ENCODE results near the gene OSGIN1. TPM values are rescaled to one million over a fixed set of nuclear protein-coding genes. Genes with fewer than 3 reads are reported as not detected.

Gene OSGIN1
- total RNA-seq, 1 donor from 2014 or later = 4.0 TPM

- no peak overlapping the region for H3K27ac Mint-ChIP-seq
- TF ChIP-seq CTCF (conservative IDR thresholded peaks at IDR 0.05) = no peak
Measured at GRCh38 chr16:83973581-83974385, 20.7 kb downstream of the OSGIN1 start.

GRCh38 chr16:83974475-83974874 is 21.4 kb downstream of the OSGIN1 start:
- Mint-ChIP-seq H3K36me3 (peaks cover 5% of the 10 kb centered on the region), H3K4me3 (no peak overlapping the region), H3K9me3 (peaks cover 10% of the 10 kb centered on the region), H3K27ac (no peak overlapping the region), H3K27me3 (peaks cover 8% of the 10 kb centered on the region), H3K4me1 (ENCODE audit: unreplicated experiment) (no peaks in the 10 kb centered on the region)
- no peak for TF ChIP-seq CTCF (conservative IDR thresholded peaks at IDR 0.05)
- no peak for DNase-seq (ENCODE audit: extremely low spot score, unreplicated experiment)

More at GRCh38 chr16:83973581-83974385, 20.7 kb downstream of the OSGIN1 start:
- Mint-ChIP-seq H3K4me3 (no peak overlapping the region), H3K36me3 (peaks cover 1% of the 10 kb centered on the region), H3K4me1 (ENCODE audit: unreplicated experiment) (no peaks in the 10 kb centered on the region), H3K9me3 (peaks cover 6% of the 10 kb centered on the region), H3K27me3 (peaks cover 8% of the 10 kb centered on the region)
- DNase-seq (ENCODE audit: extremely low spot score, unreplicated experiment) = no peak

- H3K4me1 Mint-ChIP-seq (ENCODE audit: unreplicated experiment) = no peaks in the 10 kb centered on the region
- no peak for TF ChIP-seq CTCF (conservative IDR thresholded peaks at IDR 0.05)
- H3K27me3 Mint-ChIP-seq = peaks cover 3% of the 10 kb centered on the region
- peaks cover 10% of the 10 kb centered on the region for H3K9me3 Mint-ChIP-seq
- H3K27ac Mint-ChIP-seq = no peak overlapping the region
- no peak for DNase-seq (ENCODE audit: extremely low spot score, unreplicated experiment)
- peaks cover 5% of the 10 kb centered on the region for H3K36me3 Mint-ChIP-seq
- H3K4me3 Mint-ChIP-seq = no peak overlapping the region
Measured at GRCh38 chr16:83975590-83976260, 22.7 kb downstream of the OSGIN1 start.

- no peak for TF ChIP-seq CTCF (conservative IDR thresholded peaks at IDR 0.05)
- Mint-ChIP-seq H3K27ac (no peak overlapping the region), H3K4me1 (ENCODE audit: unreplicated experiment) (no peaks in the 10 kb centered on the region), H3K4me3 (no peak overlapping the region), H3K36me3 (peaks cover 5% of the 10 kb centered on the region), H3K9me3 (peaks cover 10% of the 10 kb centered on the region), H3K27me3 (peaks cover 3% of the 10 kb centered on the region)
- no peak for DNase-seq (ENCODE audit: extremely low spot score, unreplicated experiment)
Measured at GRCh38 chr16:83977056-83977815, 24.2 kb downstream of the OSGIN1 start.

GRCh38 chr16:83978401-83978904 is 25.4 kb downstream of the OSGIN1 start:
- peaks cover 3% of the 10 kb centered on the region for H3K27me3 Mint-ChIP-seq
- no peak overlapping the region for H3K4me3 Mint-ChIP-seq
- no peaks in the 10 kb centered on the region for H3K4me1 Mint-ChIP-seq (ENCODE audit: unreplicated experiment)
- H3K36me3 Mint-ChIP-seq = peaks cover 10% of the 10 kb centered on the region
- no peak for TF ChIP-seq CTCF (conservative IDR thresholded peaks at IDR 0.05)
- H3K27ac Mint-ChIP-seq = no peak overlapping the region
- no peak for DNase-seq (ENCODE audit: extremely low spot score, unreplicated experiment)
- H3K9me3 Mint-ChIP-seq = peaks cover 10% of the 10 kb centered on the region
